GM10266 (cell line): ENCODE measurements around the gene RUBCNL.

ENCODE experiments used
- DNase-seq: peaks from one replicate; pipeline ENCODE4 v3.0.0; 2012; ENCODE audit errors: extremely low spot score
- CTCF ChIP-seq: IDR thresholded peaks from 2 replicates; pipeline ENCODE4 v1.5.1; 2012; ENCODE audit warnings: mild to moderate bottlenecking, low read depth; ENCODE audit not compliant: control insufficient read depth, insufficient read depth; ENCODE audit errors: missing control alignments

The RUBCNL gene

GRCh38 chr13:46385946-46386345 lies 1.1 kb downstream of the RUBCNL start:
- no peak for DNase-seq

GRCh38 chr13:46383383-46383782 lies 3.7 kb downstream of the RUBCNL start:
- no peak for TF ChIP-seq CTCF
- no peak for DNase-seq

More at GRCh38 chr13:46385946-46386345, 1.1 kb downstream of the RUBCNL start:
- no peak for TF ChIP-seq CTCF

- no peak for TF ChIP-seq CTCF
- no peak for DNase-seq
Observed at GRCh38 chr13:46382224-46382623, 4.8 kb downstream of the RUBCNL start.

GRCh38 chr13:46380242-46380641 lies 6.8 kb downstream of the RUBCNL start:
- no peak for DNase-seq
- TF ChIP-seq CTCF: no peak

- no peak for DNase-seq
- no peak for TF ChIP-seq CTCF
Observed at GRCh38 chr13:46379611-46380010, 7.4 kb downstream of the RUBCNL start.

GRCh38 chr13:46378411-46378810 lies 8.6 kb downstream of the RUBCNL start:
- DNase-seq: no peak
- no peak for TF ChIP-seq CTCF

GRCh38 chr13:46377554-46377953 lies 9.5 kb downstream of the RUBCNL start:
- no peak for DNase-seq
- no peak for TF ChIP-seq CTCF

- TF ChIP-seq CTCF: no peak
- DNase-seq: no peak
Observed at GRCh38 chr13:46374710-46375109, 12.3 kb downstream of the RUBCNL start.
